Parathyroid adenoma (tissue), 2 donors: ENCODE measurements around the gene SLC6A16.

ENCODE experiments used
- H2AFZ ChIP-seq: fragments of 300-600 bp; sonication (generic); one replicate; pipeline ENCODE4 v1.7.0; 2017; ENCODE audit warnings: antibody characterized with exemption, mild to moderate bottlenecking
- H3K27ac ChIP-seq: fragments of 300-600 bp; sonication (generic); one replicate; pipeline ENCODE4 v1.7.0; 2017
- H3K27me3 ChIP-seq: fragments of 300-600 bp; sonication (generic); one replicate; pipeline ENCODE4 v1.7.0; 2017; ENCODE audit warnings: low read length; ENCODE audit not compliant: control insufficient read depth, insufficient read depth
- H3K36me3 ChIP-seq: fragments of 300-600 bp; sonication (generic); one replicate; pipeline ENCODE4 v1.7.0; 2017; ENCODE audit warnings: low read length; ENCODE audit not compliant: control insufficient read depth, insufficient read depth
- H3K4me1 ChIP-seq: fragments of 300-600 bp; sonication (generic); one replicate; pipeline ENCODE4 v1.7.0; 2017; ENCODE audit warnings: control low read depth
- H3K4me2 ChIP-seq: fragments of 300-600 bp; sonication (generic); one replicate; pipeline ENCODE4 v1.7.0; 2017; ENCODE audit warnings: low read length
- H3K4me3 ChIP-seq: fragments of 300-600 bp; sonication (generic); one replicate; pipeline ENCODE4 v1.7.0; 2017; ENCODE audit warnings: low read depth, low read length
- H3K79me2 ChIP-seq: fragments of 300-600 bp; sonication (generic); one replicate; pipeline ENCODE4 v1.7.0; 2017; ENCODE audit warnings: control low read depth
- H3K9ac ChIP-seq: fragments of 300-600 bp; sonication (generic); one replicate; pipeline ENCODE4 v1.7.0; 2017; ENCODE audit warnings: mild to moderate bottlenecking
- H3K9me3 ChIP-seq: fragments of 300-600 bp; sonication (generic); one replicate; pipeline ENCODE4 v1.7.0; 2017; ENCODE audit warnings: low read length; ENCODE audit not compliant: control insufficient read depth
- TF ChIP-seq, protein P1 (sequence below): fragments of 300-600 bp; sonication (generic); IDR thresholded peaks from one replicate; pipeline ENCODE4 v1.7.0; 2017; ENCODE audit warnings: antibody characterized with exemption, mild to moderate bottlenecking
- donor health status: primary hyperparathyroidism.

SLC6A16 gene

DNA sequence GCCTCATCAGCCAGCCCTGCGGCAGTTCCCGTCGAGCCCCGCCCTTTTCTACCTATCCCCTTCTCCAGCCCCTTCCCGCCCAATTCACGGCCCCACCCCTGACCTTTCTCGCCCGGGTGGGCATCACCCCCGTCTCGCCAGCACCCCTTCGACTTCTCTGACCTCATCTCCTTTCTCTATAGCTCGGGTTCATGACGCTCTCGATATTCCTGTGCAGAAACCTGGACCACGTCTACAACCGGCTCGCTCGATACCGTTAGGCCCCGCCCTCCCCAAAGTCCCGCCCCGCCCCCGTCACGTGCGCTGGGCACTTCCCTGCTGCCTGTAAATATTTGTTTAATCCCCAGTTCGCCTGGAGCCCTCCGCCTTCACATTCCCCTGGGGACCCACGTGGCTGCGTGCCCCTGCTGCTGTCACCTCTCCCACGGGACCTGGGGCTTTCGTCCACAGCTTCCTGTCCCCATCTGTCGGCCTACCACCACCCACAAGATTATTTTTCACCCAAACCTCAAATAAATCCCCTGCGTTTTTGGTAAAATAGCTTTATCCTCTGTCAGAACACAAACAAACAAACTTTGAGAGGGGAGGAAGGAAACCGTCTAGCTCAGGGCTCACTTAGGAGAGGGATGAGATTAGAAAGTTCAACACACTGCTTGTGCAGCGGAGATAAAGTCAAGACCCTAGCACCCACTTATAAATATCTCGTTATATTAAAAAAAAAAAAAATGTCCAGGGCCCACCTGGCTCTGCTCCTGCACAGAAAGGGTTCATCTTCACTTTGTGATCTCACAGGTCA lies 15.3 kb upstream of the SLC6A16 start:
- Histone ChIP-seq H3K9me3 (no peaks in the 10 kb centered on the region), H3K4me1 (peaks cover 6% of the 10 kb centered on the region), H3K4me3 (peak overlapping the region; percentile 58), H3K4me2 (peak overlapping the region; percentile 71), H3K27me3 (no peaks in the 10 kb centered on the region), H3K9ac (no peak overlapping the region), H3K79me2 (no peaks in the 10 kb centered on the region), H3K36me3 (no peaks in the 10 kb centered on the region), H2AFZ (peak overlapping the region; percentile 89), H3K27ac (peak overlapping the region; percentile 67)
- TF ChIP-seq, protein P1, sequence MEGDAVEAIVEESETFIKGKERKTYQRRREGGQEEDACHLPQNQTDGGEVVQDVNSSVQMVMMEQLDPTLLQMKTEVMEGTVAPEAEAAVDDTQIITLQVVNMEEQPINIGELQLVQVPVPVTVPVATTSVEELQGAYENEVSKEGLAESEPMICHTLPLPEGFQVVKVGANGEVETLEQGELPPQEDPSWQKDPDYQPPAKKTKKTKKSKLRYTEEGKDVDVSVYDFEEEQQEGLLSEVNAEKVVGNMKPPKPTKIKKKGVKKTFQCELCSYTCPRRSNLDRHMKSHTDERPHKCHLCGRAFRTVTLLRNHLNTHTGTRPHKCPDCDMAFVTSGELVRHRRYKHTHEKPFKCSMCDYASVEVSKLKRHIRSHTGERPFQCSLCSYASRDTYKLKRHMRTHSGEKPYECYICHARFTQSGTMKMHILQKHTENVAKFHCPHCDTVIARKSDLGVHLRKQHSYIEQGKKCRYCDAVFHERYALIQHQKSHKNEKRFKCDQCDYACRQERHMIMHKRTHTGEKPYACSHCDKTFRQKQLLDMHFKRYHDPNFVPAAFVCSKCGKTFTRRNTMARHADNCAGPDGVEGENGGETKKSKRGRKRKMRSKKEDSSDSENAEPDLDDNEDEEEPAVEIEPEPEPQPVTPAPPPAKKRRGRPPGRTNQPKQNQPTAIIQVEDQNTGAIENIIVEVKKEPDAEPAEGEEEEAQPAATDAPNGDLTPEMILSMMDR, result no peak

DNA sequence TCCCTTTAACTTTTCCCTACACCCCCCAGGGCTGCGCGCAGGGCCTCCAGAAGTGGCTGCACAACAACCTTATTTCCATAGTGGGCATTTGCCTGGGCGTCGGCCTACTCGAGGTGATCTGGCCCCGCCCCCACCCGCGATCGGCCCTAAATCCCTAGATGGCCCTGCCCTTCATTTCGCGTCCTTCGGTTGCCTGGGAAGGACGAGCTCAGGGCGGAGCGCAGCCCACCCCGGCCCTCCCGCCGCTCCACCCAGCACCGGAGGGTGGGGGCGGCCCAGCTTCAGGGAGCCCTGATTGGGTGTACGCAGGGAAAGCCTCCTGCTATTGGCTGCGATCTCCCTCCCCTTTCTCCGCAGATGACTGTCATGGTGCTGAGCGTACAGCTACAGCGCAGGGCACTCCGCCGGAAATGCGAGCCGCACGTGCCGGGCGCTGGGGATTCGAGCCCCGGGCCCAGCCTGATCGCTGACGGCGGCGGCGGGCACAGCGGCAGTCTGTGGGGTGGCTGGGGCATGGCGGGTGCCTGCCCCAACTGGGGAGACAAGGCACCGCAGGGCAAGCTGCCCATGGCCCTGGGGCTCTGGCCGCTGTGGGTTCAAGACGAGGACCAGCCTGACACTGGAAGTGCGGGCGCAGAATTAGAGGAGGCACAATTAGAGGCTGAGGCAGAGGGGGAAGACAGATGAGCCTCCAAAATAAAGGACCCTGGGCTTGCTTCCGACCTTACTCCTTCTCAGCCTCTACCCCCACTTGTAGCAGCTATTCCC lies 14.5 kb upstream of the SLC6A16 start:
- H3K36me3 ChIP-seq, result no peaks in the 10 kb centered on the region
- H3K27me3 ChIP-seq, result no peaks in the 10 kb centered on the region
- no peaks in the 10 kb centered on the region for H3K9me3 ChIP-seq
- H3K27ac ChIP-seq, result peak overlapping the region; percentile 67
- TF ChIP-seq, protein P1, result no peak
- H3K79me2 ChIP-seq, result no peaks in the 10 kb centered on the region
- no peak overlapping the region for H3K9ac ChIP-seq
- H3K4me2 ChIP-seq, result peak overlapping the region; percentile 95
- peak overlapping the region; percentile 58 for H3K4me3 ChIP-seq
- peaks cover 6% of the 10 kb centered on the region for H3K4me1 ChIP-seq
- H2AFZ ChIP-seq, result peak overlapping the region; percentile 89

DNA sequence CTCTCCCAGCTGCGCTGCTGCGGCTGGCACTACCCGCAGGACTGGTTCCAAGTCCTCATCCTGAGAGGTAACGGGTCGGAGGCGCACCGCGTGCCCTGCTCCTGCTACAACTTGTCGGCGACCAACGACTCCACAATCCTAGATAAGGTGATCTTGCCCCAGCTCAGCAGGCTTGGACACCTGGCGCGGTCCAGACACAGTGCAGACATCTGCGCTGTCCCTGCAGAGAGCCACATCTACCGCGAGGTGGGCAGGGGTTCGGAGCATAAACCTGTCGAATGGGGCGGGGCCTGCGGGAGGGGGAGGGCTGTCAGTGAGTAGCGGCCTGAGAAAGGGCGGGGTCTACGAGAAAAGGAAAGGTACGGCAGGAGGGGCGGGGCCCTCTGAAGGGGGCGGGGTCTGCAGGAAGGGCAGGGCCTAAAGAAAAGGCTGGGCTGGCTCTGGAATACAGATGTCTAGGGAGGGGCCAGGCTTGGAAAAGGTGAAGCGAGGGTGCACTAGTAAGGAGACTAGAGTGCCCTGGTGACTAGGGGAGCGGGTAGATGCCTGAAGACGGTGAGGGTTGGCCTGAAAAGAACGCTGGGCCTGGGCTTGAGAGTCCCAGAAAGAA lies 13.8 kb upstream of the SLC6A16 start:
- Histone ChIP-seq H3K9me3 (no peaks in the 10 kb centered on the region), H3K4me3 (peak overlapping the region; percentile 58), H2AFZ (peak overlapping the region; percentile 89), H3K9ac (no peak overlapping the region), H3K79me2 (no peaks in the 10 kb centered on the region), H3K27ac (peak overlapping the region; percentile 42), H3K4me1 (peaks cover 6% of the 10 kb centered on the region), H3K36me3 (no peaks in the 10 kb centered on the region), H3K27me3 (no peaks in the 10 kb centered on the region), H3K4me2 (peak overlapping the region; percentile 95)
- TF ChIP-seq, protein P1, result no peak

DNA sequence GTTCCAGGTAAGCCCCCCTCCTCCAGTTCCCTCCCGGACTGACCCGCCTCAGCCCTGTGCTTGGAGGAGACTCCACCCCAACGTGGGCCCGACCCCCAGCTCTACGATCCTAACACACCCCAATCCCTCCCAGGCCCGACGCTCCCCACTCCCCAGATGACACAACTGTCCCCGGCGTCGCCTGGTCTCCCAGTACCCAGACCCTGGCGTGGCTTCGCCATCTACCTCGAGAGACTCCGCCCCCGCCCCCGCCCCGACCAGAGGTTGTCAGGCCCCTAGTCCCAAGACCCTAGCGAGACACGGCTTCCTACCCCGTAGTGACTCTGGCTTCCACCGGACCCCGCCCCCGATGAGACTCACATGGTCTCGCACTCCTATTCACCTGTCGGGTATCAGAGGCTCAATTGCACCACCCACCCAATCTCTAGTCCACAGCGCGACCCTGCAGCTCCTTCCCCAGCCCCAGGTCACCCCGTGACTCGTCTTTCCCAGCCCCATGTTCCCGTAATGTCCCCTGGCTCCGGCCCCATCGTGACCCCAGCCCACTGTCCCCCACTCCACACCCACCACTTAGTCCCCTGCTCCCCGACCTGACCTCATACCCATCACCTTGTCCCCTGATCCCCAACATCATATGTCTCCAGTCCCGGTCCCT lies 13.2 kb upstream of the SLC6A16 start:
- Histone ChIP-seq H3K36me3 (no peaks in the 10 kb centered on the region), H3K79me2 (no peaks in the 10 kb centered on the region), H3K4me2 (peak overlapping the region; percentile 95), H3K9ac (no peak overlapping the region), H3K27me3 (no peaks in the 10 kb centered on the region), H3K9me3 (no peaks in the 10 kb centered on the region), H3K27ac (no peak overlapping the region), H3K4me3 (peak overlapping the region; percentile 58), H3K4me1 (peaks cover 6% of the 10 kb centered on the region), H2AFZ (peak overlapping the region; percentile 89)
- TF ChIP-seq, protein P1, result no peak
